ENCODE measurements around the gene GPR26. TPM values are rescaled to one million over a fixed set of nuclear protein-coding genes. Genes with fewer than 3 reads are reported as not detected.

Gene GPR26
- total RNA-seq, 1 donor from 2014 or later: not detected

Other genes with a start within 250 kb of the GPR26 start
- gene CPXM2, start 225.5 kb downstream of the GPR26 start, total RNA-seq: 0.45 TPM

Data from left lobe of liver (tissue), 1 donor.